NCI-H526 treated with DMSO at 0.1 percent for 48 hours (cell line): ENCODE results near the gene EHBP1.
"Not testable (repeated sequence)": the region's sequence is repeated elsewhere in the genome, so short reads cannot be mapped to it uniquely, and the experiment has no call there.

Experiments used
- DNase-seq: peaks from one replicate; lab custom pipeline; 2025; lab: John Stamatoyannopoulos, UW

The EHBP1 gene

GRCh38 chr2:63019686-63020085 is 314.2 kb downstream of the EHBP1 start:
- not testable (repeated sequence) for DNase-seq

- peak; percentile 15 for DNase-seq
Observed at GRCh38 chr2:63023444-63023843, 317.9 kb downstream of the EHBP1 start.

GRCh38 chr2:63027220-63027619 is 321.7 kb downstream of the EHBP1 start:
- DNase-seq, result no peak

- no peak for DNase-seq
Observed at GRCh38 chr2:63029058-63029457, 323.5 kb downstream of the EHBP1 start.

GRCh38 chr2:63034526-63034925 is 329.0 kb downstream of the EHBP1 start:
- DNase-seq, result peak; percentile 40

- no peak for DNase-seq
Observed at GRCh38 chr2:63035169-63035568, 329.7 kb downstream of the EHBP1 start.

- DNase-seq, result no peak
Observed at GRCh38 chr2:63035660-63036059, 330.1 kb downstream of the EHBP1 start.

- no peak for DNase-seq
Observed at GRCh38 chr2:63038034-63038433, 332.5 kb downstream of the EHBP1 start.

GRCh38 chr2:63040586-63040985 is 335.1 kb downstream of the EHBP1 start:
- no peak for DNase-seq

- DNase-seq, result no peak
Observed at GRCh38 chr2:63041592-63041991, 336.1 kb downstream of the EHBP1 start.

- no peak for DNase-seq
Observed at GRCh38 chr2:63044362-63045327, 339.1 kb downstream of the EHBP1 start.

GRCh38 chr2:63046552-63046951 is 341.0 kb downstream of the EHBP1 start:
- no peak for DNase-seq

GRCh38 chr2:63046961-63047320 is 341.4 kb downstream of the EHBP1 start:
- DNase-seq, result no peak

GRCh38 chr2:63047321-63048279 is 342.1 kb downstream of the EHBP1 start:
- DNase-seq, result no peak

- DNase-seq, result no peak
Observed at GRCh38 chr2:63048367-63049171, 343.1 kb downstream of the EHBP1 start.

GRCh38 chr2:63049211-63049969 is 343.9 kb downstream of the EHBP1 start:
- DNase-seq, result no peak

- DNase-seq, result no peak
Observed at GRCh38 chr2:63049970-63050333, 344.4 kb downstream of the EHBP1 start.

GRCh38 chr2:63050334-63051041 is 345.0 kb downstream of the EHBP1 start, which contains the start of gene OTX1:
TSS of gene OTX1 (plus strand) at chr2:63050830. CDS start at chr2:63052991, 2,161 bp downstream.
- DNase-seq, result peak; percentile 93

- DNase-seq, result no peak
Observed at GRCh38 chr2:63051042-63051794, 345.7 kb downstream of the EHBP1 start.
